Right atrium auricular region (tissue), 2 donors: ENCODE data around the gene FKBP5. TPM values are rescaled to one million over a fixed set of nuclear protein-coding genes. Genes with fewer than 3 reads are reported as not detected.
"Not testable (repeated sequence)": the region's sequence is repeated elsewhere in the genome, so short reads cannot be mapped to it uniquely, and the experiment has no call there.

Experiments used
- DNase-seq: peaks from one replicate; pipeline ENCODE4 v3.0.0-alpha.2; 2019; ENCODE audit warnings: low spot score
- H3K27ac ChIP-seq, 2 donors: fragments of 200-600 bp; sonication (generic); 1 replicate in 1 of 2; 2 replicates in 1 of 2; pipeline ENCODE4 v1.5.1; 2016 to 2019
- H3K27me3 ChIP-seq, 2 donors: fragments of 200-600 bp; sonication (generic); one replicate each; pipeline versions ENCODE4 v1.5.1 to v1.6.0; 2017 to 2019
- H3K36me3 ChIP-seq: fragments of 200-600 bp; sonication (generic); one replicate; pipeline ENCODE4 v1.5.1; 2016
- H3K4me1 ChIP-seq, 2 donors: fragments of 200-600 bp; sonication (generic); one replicate each; pipeline versions ENCODE4 v1.5.1 to v1.6.0; 2017 to 2019
- H3K4me3 ChIP-seq, 2 donors: fragments of 200-600 bp; sonication (generic); 1 replicate in 1 of 2; 2 replicates in 1 of 2; pipeline ENCODE4 v1.5.1; 2017 to 2019; ENCODE audit warnings: mild to moderate bottlenecking in 1 of 2, moderate library complexity in 1 of 2
- H3K9me3 ChIP-seq, 2 donors: fragments of 200-600 bp; sonication (generic); one replicate each; pipeline ENCODE4 v1.5.1; 2019
- total RNA-seq, 2 donors: library from RNA; depleted of rRNA; stranded (reverse); fragments of >200 nt; gene quantifications; one replicate each; pipeline ENCODE4 v1.1.0, GENCODE V29; 2016
- TF ChIP-seq, protein P1 (sequence below), 2 donors: fragments of 200-600 bp; sonication (generic); IDR thresholded peaks; one replicate each; pipeline ENCODE4 v1.5.1; 2019; ENCODE audit warnings: antibody characterized with exemption in 2 of 2

The FKBP5 gene
- 100 to 1,000 TPM; 135 TPM for total RNA-seq

DNA sequence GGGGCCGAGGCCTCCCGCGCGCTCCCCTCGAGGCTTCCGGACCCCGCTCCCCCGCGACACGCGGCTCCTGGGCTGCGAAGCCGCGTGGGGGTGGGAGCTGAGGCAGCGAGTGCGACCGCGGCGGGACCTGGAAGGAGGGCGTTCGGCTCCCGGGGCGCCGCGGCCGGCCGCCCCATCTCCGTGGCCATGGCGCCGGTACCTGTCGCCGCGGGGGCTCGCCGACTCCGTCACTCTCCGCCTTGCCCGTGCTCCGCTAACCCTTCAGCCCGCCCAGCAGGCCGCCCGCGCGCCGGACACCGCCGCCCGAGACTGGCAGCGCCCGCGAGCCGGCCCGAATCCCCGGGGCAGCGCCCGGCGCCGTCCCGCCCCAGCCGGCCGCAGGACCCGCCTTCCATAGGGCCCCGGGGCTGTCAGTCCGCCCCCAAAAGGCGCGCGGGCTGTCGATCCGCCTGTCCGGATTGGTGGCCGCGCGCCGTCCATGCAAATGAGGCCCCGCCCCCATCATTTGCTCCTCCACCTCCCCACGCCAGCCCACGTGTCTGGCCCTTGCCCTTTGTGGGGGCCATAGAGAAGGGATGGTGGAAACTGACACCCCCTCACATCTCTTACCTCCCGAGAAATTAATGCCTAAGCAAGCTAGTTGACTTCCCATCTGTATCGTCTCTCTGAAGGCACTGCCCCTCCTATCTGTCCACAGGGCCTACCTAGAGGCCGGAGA, at the start of gene FKBP5:
Gene FKBP5 (minus strand): TSS at position 311 of the 718 bp plus-strand sequence. CDS start 46,091 bp downstream, outside the sequence.
- Histone ChIP-seq H3K36me3 (peaks cover 11% of the 10 kb centered on the region), H3K27me3 (no peaks in the 10 kb centered on the region), H3K9me3 (no peaks in the 10 kb centered on the region), H3K4me1 (peaks cover 0 to 32% of the 10 kb centered on the region in 2 donors), H3K4me3 (peak within 1 kb of the TSS; percentile 78 to 85), H3K27ac (peak within 1 kb of the TSS; percentile 99)
- peak; percentile 98 for DNase-seq
- TF ChIP-seq, protein P1, sequence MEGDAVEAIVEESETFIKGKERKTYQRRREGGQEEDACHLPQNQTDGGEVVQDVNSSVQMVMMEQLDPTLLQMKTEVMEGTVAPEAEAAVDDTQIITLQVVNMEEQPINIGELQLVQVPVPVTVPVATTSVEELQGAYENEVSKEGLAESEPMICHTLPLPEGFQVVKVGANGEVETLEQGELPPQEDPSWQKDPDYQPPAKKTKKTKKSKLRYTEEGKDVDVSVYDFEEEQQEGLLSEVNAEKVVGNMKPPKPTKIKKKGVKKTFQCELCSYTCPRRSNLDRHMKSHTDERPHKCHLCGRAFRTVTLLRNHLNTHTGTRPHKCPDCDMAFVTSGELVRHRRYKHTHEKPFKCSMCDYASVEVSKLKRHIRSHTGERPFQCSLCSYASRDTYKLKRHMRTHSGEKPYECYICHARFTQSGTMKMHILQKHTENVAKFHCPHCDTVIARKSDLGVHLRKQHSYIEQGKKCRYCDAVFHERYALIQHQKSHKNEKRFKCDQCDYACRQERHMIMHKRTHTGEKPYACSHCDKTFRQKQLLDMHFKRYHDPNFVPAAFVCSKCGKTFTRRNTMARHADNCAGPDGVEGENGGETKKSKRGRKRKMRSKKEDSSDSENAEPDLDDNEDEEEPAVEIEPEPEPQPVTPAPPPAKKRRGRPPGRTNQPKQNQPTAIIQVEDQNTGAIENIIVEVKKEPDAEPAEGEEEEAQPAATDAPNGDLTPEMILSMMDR (IDR thresholded peaks at IDR 0.05): no peak

DNA sequence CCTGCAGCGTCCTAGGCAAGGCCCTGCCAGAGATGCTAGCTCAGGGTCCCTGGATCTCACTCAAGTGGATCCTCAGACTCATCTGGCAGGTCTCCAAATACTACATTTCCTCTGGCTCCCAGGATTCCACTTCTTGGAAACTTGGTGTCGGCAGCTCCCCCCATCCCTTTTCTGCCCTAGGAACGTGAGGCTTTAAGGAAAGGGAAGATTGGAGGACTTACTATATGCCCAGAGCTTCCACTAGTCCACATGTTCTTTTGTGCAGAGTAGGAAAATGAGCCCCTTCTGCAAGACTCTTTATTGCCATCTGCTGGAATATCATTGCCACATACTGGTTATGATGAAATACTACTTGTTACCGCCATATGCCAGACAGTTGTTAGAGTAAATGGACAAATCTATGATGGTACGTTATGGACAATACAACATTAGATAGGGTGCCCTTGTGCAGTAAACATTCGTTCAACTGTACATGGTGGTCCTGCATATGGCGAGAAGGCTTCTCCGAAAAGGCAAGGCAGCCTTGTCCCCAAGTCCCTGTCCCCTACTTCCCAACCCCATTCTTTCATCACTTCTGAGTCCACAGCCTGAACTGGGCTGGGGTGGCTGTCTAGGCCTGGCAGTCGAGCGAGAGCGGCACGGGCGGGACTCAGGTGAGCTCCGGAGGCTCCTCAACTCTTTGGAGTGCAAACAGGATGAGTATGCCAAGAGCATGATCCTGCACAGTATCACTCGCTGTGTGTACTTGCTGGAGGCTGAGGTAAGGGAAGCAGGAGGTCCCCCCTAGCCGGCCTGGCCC, 48.9 kb upstream of the FKBP5 start:
- H3K4me3 ChIP-seq: no peak overlapping the region
- no peak for DNase-seq
- H3K36me3 ChIP-seq: no peaks in the 10 kb centered on the region
- peaks cover 2 to 42% of the 10 kb centered on the region in 2 donors for H3K4me1 ChIP-seq
- TF ChIP-seq, protein P1 (IDR thresholded peaks at IDR 0.05): peak; percentile 83 to 94
- H3K27me3 ChIP-seq: no peaks in the 10 kb centered on the region
- H3K27ac ChIP-seq: peak overlapping the region in 1 of 2 donors; percentile 10
- no peaks in the 10 kb centered on the region for H3K9me3 ChIP-seq

DNA sequence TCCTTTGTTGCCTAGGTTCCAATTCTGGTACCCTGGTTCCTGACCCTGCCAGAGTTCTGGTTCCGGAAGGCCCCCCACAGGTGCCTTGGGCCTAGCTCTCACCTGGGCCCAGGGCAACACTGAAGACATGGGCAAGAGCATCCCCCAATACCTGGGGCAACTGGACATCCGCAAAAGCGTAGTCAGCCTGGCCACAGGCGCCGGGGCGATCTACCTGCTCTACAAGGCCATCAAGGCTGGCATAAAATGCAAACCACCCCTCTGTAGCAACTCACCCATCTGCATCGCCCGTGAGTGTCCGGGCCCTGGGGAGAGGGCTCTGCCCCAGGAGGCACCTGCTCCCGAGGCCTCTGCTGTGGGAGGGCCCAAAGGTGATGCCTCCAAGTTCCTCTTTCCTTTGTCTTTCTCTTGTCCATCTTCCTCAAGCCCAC, 48.3 kb upstream of the FKBP5 start, which contains the start of gene ARMC12:
Gene ARMC12 (plus strand): TSS at position 51 of the 431 bp plus-strand sequence. CDS start 77 bp downstream, at position 128.
- Histone ChIP-seq H3K9me3 (no peaks in the 10 kb centered on the region), H3K36me3 (no peaks in the 10 kb centered on the region), H3K27ac (peak within 1 kb of the TSS in 1 of 2 donors; percentile 10), H3K4me3 (no peak within 1 kb of the TSS), H3K4me1 (peaks cover 2 to 48% of the 10 kb centered on the region in 2 donors), H3K27me3 (no peaks in the 10 kb centered on the region)
- TF ChIP-seq, protein P1 (IDR thresholded peaks at IDR 0.05): no peak
- DNase-seq: no peak

DNA sequence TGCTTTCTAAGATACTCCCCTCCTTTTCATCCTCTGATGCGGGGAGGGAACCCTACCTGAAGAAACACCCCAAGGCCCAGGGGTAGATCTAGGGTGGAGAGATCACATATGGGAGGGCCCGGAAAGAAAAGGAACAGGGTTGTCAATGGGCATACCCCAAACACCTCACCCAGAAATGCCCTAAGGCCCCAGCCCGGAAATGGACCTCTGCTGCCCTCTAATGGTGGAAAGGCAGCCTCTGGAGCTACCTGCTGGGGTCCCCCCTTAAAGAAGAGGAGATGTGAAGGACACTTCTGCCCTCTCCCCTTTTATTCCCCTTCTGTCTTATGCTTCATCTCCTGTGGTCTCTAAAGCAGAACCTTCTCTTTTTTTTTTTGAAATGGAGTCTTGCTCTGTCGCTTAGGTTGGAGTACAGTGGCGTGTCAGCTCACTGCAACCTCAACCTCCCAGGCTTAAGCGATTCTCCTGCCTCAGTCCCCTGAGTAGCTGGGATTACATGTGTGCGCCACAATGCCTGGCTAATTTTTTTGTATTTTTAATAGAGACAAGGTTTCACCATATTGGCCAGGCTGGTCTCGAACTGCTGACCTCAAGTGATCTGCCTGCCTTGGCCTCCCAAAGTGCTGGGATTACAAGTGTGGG, 47.7 kb upstream of the FKBP5 start:
- peak; percentile 82 for DNase-seq
- H3K27me3 ChIP-seq: no peaks in the 10 kb centered on the region
- no peaks in the 10 kb centered on the region for H3K36me3 ChIP-seq
- H3K4me1 ChIP-seq: peaks cover 2 to 49% of the 10 kb centered on the region in 2 donors
- TF ChIP-seq, protein P1 (IDR thresholded peaks at IDR 0.05): peak; percentile 88 to 93
- H3K27ac ChIP-seq: peak overlapping the region in 1 of 2 donors; percentile 10
- no peaks in the 10 kb centered on the region for H3K9me3 ChIP-seq
- H3K4me3 ChIP-seq: no peak overlapping the region

DNA sequence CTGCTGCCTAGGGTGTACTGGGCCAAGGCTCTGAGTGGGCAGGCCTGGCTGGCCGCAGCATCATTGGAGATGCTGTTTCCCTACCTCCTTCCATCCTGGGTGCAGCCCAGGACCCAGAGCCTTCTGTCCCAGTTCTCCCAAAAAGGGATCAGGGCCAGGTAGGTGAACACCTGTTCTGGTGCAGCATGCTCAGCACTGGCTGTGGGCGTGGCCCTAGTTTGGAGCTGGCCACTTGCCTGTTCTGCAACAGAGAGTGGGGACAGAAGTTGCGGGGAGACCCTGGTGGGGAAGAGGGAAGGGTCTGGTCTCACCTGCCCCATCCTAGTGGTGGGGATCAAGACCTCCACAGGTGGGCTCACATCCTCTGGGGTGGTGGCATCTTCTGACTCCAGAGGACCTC, 46.7 kb upstream of the FKBP5 start:
- no peaks in the 10 kb centered on the region for H3K27me3 ChIP-seq
- TF ChIP-seq, protein P1 (IDR thresholded peaks at IDR 0.05): no peak
- H3K27ac ChIP-seq: peak overlapping the region in 1 of 2 donors; percentile 22
- no peaks in the 10 kb centered on the region for H3K36me3 ChIP-seq
- no peak for DNase-seq
- no peak overlapping the region for H3K4me3 ChIP-seq
- H3K9me3 ChIP-seq: no peaks in the 10 kb centered on the region
- peaks cover 2 to 57% of the 10 kb centered on the region in 2 donors for H3K4me1 ChIP-seq

DNA sequence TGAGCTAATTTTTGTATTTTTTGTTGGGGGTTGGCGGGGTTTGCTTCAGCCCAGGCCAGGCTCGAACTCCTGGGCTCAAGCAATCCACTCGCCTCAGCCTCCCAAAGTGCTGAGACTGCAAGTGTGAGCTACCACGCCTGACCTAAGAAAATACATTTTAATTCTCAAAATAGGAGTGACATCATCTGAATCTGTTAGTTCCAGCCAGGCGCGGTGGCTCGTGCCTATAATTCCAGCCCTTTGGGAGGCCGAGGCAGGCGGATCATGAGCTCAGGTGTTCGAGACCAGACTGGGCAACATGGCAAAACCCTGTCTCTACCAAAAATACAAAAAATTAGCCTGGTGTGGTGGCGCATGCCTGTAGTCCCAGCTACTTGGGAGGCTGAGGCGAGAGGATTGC, 45.6 kb upstream of the FKBP5 start:
- H3K36me3 ChIP-seq, H3K9me3 ChIP-seq, DNase-seq, H3K27me3 ChIP-seq, H3K4me3 ChIP-seq: not testable (repeated sequence)
- Histone ChIP-seq H3K27ac (peak overlapping the region in 1 of 2 donors; percentile 100), H3K4me1 (peaks cover 2 to 68% of the 10 kb centered on the region in 2 donors)
